Stimulated activated CD4-positive, alpha-beta T cell treated with anti-CD3 and anti-CD28 coated beads, TNF-alpha, amount 100 ng/mL, for 1 hour (primary cell): Measurements from ENCODE around the gene ELMO3.

Experiments used
- DNase-seq, 3 donors: peaks; one replicate each; pipeline ENCODE4 v3.0.0-alpha.2; 2020; ENCODE audit warnings: low read depth in 3 of 3, low spot score in 1 of 3

Gene ELMO3

GRCh38 chr16:67238278-67238575 lies 39.3 kb downstream of the ELMO3 start:
- no peak for DNase-seq

- no peak for DNase-seq
These were observed 40.0 kb downstream of the ELMO3 start for GRCh38 chr16:67238806-67239470.

- DNase-seq, result no peak
These were observed 41.6 kb downstream of the ELMO3 start for GRCh38 chr16:67240506-67240905.

GRCh38 chr16:67241008-67241900 lies 42.3 kb downstream of the ELMO3 start:
- no peak for DNase-seq

- DNase-seq, result no peak
These were observed 43.3 kb downstream of the ELMO3 start for GRCh38 chr16:67242138-67242730.

GRCh38 chr16:67243481-67243880 lies 44.5 kb downstream of the ELMO3 start:
- DNase-seq, result no peak

- peak; percentile 49 to 70 (median 61) for DNase-seq
These were observed 45.7 kb downstream of the ELMO3 start for GRCh38 chr16:67244387-67245185.

- no peak for DNase-seq
These were observed 46.3 kb downstream of the ELMO3 start for GRCh38 chr16:67245186-67245585.

- no peak for DNase-seq
These were observed 46.7 kb downstream of the ELMO3 start for GRCh38 chr16:67245674-67246080.

- no peak for DNase-seq
These were observed 47.3 kb downstream of the ELMO3 start for GRCh38 chr16:67246081-67246755.

- no peak for DNase-seq
These were observed 47.8 kb downstream of the ELMO3 start for GRCh38 chr16:67246756-67247191.

GRCh38 chr16:67247192-67248072 lies 48.5 kb downstream of the ELMO3 start, which contains the start of gene FHOD1:
FHOD1 (minus strand) TSS chr16:67247481; CDS start chr16:67247410, 71 bp downstream.
- DNase-seq, result peak; percentile 86 to 96 (median 93)

- no peak for DNase-seq
These were observed 49.1 kb downstream of the ELMO3 start for GRCh38 chr16:67248073-67248400.

- DNase-seq, result no peak
These were observed 49.7 kb downstream of the ELMO3 start, which contains the start of gene SLC9A5 for GRCh38 chr16:67248401-67249177. SLC9A5 (plus strand) TSS chr16:67248979; CDS start chr16:67249015, 36 bp downstream.

- DNase-seq, result no peak
These were observed 50.5 kb downstream of the ELMO3 start for GRCh38 chr16:67249178-67250044.

- DNase-seq, result no peak
These were observed 51.1 kb downstream of the ELMO3 start for GRCh38 chr16:67250045-67250327.

GRCh38 chr16:67252609-67253497 lies 53.9 kb downstream of the ELMO3 start:
- no peak for DNase-seq
